Bladder microvascular endothelial cell (primary cell): ENCODE data around the gene RACK1. TPM values are rescaled to one million over a fixed set of nuclear protein-coding genes. Genes with fewer than 3 reads are reported as not detected.

Experiments
- total RNA-seq: library from RNA; depleted of rRNA; stranded (reverse); fragments of >200 nt; gene quantifications from 2 replicates; pipeline ENCODE4 v1.2.3, GENCODE V29; 2014

Gene RACK1
- total RNA-seq, result 3,744 and 4,748 TPM in 2 replicates

GRCh38 chr5:181243564-181244343 is at the start of gene RACK1:
Gene RACK1 (minus strand): TSS chr5:181243906. CDS start chr5:181243800, 106 bp downstream.

GRCh38 chr5:181260720-181261319 is 17.1 kb upstream of the RACK1 start, which contains the start of gene TRIM52:
Gene TRIM52 (minus strand): TSS chr5:181261143. CDS start chr5:181260813, 330 bp downstream.

GRCh38 chr5:181223058-181223728 is 20.5 kb downstream of the RACK1 start, which contains the start of gene TRIM41:
Gene TRIM41 (plus strand): TSS chr5:181223281. CDS start chr5:181224000, 719 bp downstream.

GRCh38 chr5:181204826-181205760 is 38.6 kb downstream of the RACK1 start, which contains the start of gene TRIM7:
Gene TRIM7 (minus strand): TSS chr5:181205196. CDS start chr5:181205110, 86 bp downstream.

Other genes with a start within 250 kb of the RACK1 start
- 0.13 and 0.81 TPM in 2 replicates for gene BTNL9, start 203.6 kb downstream of the RACK1 start, total RNA-seq
- not detected in 2 replicates for gene OR2V1, start 112.7 kb downstream of the RACK1 start, total RNA-seq
- gene OR2V2, start 96.3 kb downstream of the RACK1 start, total RNA-seq, result not detected in 2 replicates
- 2.0 and 8.6 TPM in 2 replicates for gene TRIM7, start 38.7 kb downstream of the RACK1 start, total RNA-seq
- gene TRIM41, start 20.6 kb downstream of the RACK1 start, total RNA-seq, result 7.8 and 11.2 TPM in 2 replicates
- gene TRIM52, start 17.2 kb upstream of the RACK1 start, total RNA-seq, result 5.8 and 10.3 TPM in 2 replicates
- not detected in 2 replicates for gene OR4F3, start 123.4 kb upstream of the RACK1 start, total RNA-seq